Esophagus muscularis mucosa (tissue), 4 donors: ENCODE data around the gene NAXE. TPM values are rescaled to one million over a fixed set of nuclear protein-coding genes. Genes with fewer than 3 reads are reported as not detected.

Source experiments
- DNase-seq: peaks from one replicate; pipeline ENCODE4 v3.0.0-alpha.2; 2017; ENCODE audit errors: extremely low spot score
- H3K27ac ChIP-seq, 4 donors: fragments of 200-600 bp; sonication (generic); replicated peaks in 1 of 4; 1 replicate in 3 of 4; 2 replicates in 1 of 4; pipeline ENCODE4 v1.5.1; 2016 to 2019; ENCODE audit warnings: mild to moderate bottlenecking in 1 of 4
- H3K27me3 ChIP-seq, 4 donors: fragments of 200-600 bp; sonication (generic); one replicate each; pipeline versions ENCODE4 v1.5.1 to v1.6.0; 2016 to 2019
- H3K36me3 ChIP-seq, 4 donors: fragments of 200-600 bp; sonication (generic); one replicate each; pipeline ENCODE4 v1.5.1; 2016 to 2019
- H3K4me1 ChIP-seq, 4 donors: fragments of 200-600 bp; sonication (generic); one replicate each; pipeline ENCODE4 v1.5.1; 2016 to 2019
- H3K4me3 ChIP-seq, 4 donors: fragments of 200-600 bp; sonication (generic); 1 replicate in 2 of 4; 2 replicates in 2 of 4; pipeline ENCODE4 v1.5.1; 2016 to 2019; ENCODE audit warnings: mild to moderate bottlenecking in 4 of 4, moderate library complexity in 1 of 4
- H3K9me3 ChIP-seq, 4 donors: fragments of 200-600 bp; sonication (generic); 1 replicate in 3 of 4; 2 replicates in 1 of 4; pipeline ENCODE4 v1.5.1; 2016 to 2019
- CTCF ChIP-seq, 3 experiments: fragments of 200-600 bp in 2 of 3; fragments of 450-650 bp in 1 of 3; sonication (generic) in 2 of 3; IDR thresholded peaks; one replicate each; pipeline ENCODE4 v1.5.1; 2017 to 2019; ENCODE audit warnings: antibody characterized with exemption in 3 of 3, mild to moderate bottlenecking in 2 of 3, moderate library complexity in 1 of 3
- EP300 ChIP-seq: sonication (generic); formaldehyde crosslinking; IDR thresholded peaks from one replicate; pipeline ENCODE4 v1.6.1; 2017; ENCODE audit warnings: antibody characterized with exemption
- POLR2A ChIP-seq: fragments of 450-650 bp; IDR thresholded peaks from one replicate; pipeline ENCODE4 v1.6.1; 2017; ENCODE audit warnings: antibody characterized with exemption, moderate library complexity, mild to moderate bottlenecking, low read depth
- POLR2AphosphoS5 ChIP-seq, 2 donors: sonication (generic); formaldehyde crosslinking; IDR thresholded peaks; one replicate each; pipeline ENCODE4 v1.6.1; 2017; ENCODE audit warnings: antibody characterized with exemption in 2 of 2
- WGBS: methylation state at CpG from one replicate; pipeline ENCODE4 v1.1.5; 2018; 5-methylcytosine and 5-hydroxymethylcytosine counted together
- intact Hi-C: fragments of 100-400 bp; cut with DNase I; formaldehyde crosslinking; loops from one replicate; pipeline ENCODE4 v1.15.1; 2023
- total RNA-seq, 4 donors: library from RNA; depleted of rRNA; stranded (reverse); fragments of >200 nt; gene quantifications; one replicate each; pipeline versions ENCODE4 v1.1.0 to v1.2.1, GENCODE V29; 2016

NAXE gene
- total RNA-seq, 4 donors from 2014 or later: 73.5 to 98.0 (median 85.2) TPM

- Histone ChIP-seq H3K27ac (no peak overlapping the region), H3K9me3 (no peaks in the 10 kb centered on the region), H3K27me3 (peaks cover 3 to 98% (median 45%) of the 10 kb centered on the region in 4 donors), H3K36me3 (no peaks in the 10 kb centered on the region), H3K4me3 (no peak overlapping the region), H3K4me1 (peaks cover 12 to 21% (median 18%) of the 10 kb centered on the region in 4 donors)
- TF ChIP-seq EP300: no peak
- no peak for TF ChIP-seq POLR2A
- no peak for TF ChIP-seq CTCF (IDR thresholded peaks at IDR 0.05)
- TF ChIP-seq POLR2AphosphoS5 (IDR thresholded peaks at IDR 0.05): no peak
- 87% methylated on average over 5 of the region's 7 CpGs for WGBS
- intact Hi-C loops: no loop called here
- no peak for DNase-seq
These were observed 51.6 kb downstream of the NAXE start for GRCh38 chr1:156643049-156643777.

GRCh38 chr1:156643778-156644092, 52.2 kb downstream of the NAXE start:
- intact Hi-C loops: no loop called here
- DNase-seq: no peak
- Histone ChIP-seq H3K27ac (no peak overlapping the region), H3K36me3 (no peaks in the 10 kb centered on the region), H3K27me3 (peaks cover 3 to 98% (median 44%) of the 10 kb centered on the region in 4 donors), H3K4me3 (no peak overlapping the region), H3K4me1 (peaks cover 12 to 21% (median 18%) of the 10 kb centered on the region in 4 donors), H3K9me3 (no peaks in the 10 kb centered on the region)
- no peak for TF ChIP-seq POLR2A
- 83% methylated on average over 6 of the region's 7 CpGs for WGBS

Other genes starting within 250 kb of the NAXE start
- gene RHBG, start 222.6 kb upstream of the NAXE start, total RNA-seq: not detected
- 100 to 1,000 TPM in 3 of 4 donors, 10 to 100 TPM in 1; 78.0 to 138 (median 115) TPM for gene MEF2D, start 91.0 kb upstream of the NAXE start, total RNA-seq
- 1 to 10 TPM in 1 of 4 donors, under 1 TPM in 2, not detected in 1; 0.06 to 1.1 (median 0.50) TPM for gene IQGAP3, start 19.2 kb upstream of the NAXE start, total RNA-seq
- gene TTC24, start 12.1 kb upstream of the NAXE start, total RNA-seq: not detected
- gene GPATCH4, start 9.7 kb downstream of the NAXE start, total RNA-seq: 10 to 100 TPM; 22.6 to 32.8 (median 26.4) TPM
- gene HAPLN2, start 27.6 kb downstream of the NAXE start, total RNA-seq: 1 to 10 TPM in 3 of 4 donors, under 1 TPM in 1; 0.83 to 5.1 (median 2.2) TPM
- 1 to 10 TPM in 1 of 4 donors, under 1 TPM in 2, not detected in 1; 0.45 to 1.0 (median 0.99) TPM for gene BCAN, start 50.3 kb downstream of the NAXE start, total RNA-seq
- gene NES, start 85.6 kb downstream of the NAXE start, total RNA-seq: 10 to 100 TPM; 16.6 to 37.4 (median 32.5) TPM
- 1 to 10 TPM; 1.2 to 6.4 (median 2.7) TPM for gene CRABP2, start 113.8 kb downstream of the NAXE start, total RNA-seq
- 10 to 100 TPM; 16.2 to 32.3 (median 18.0) TPM for gene METTL25B, start 136.7 kb downstream of the NAXE start, total RNA-seq
- gene ISG20L2, start 137.0 kb downstream of the NAXE start, total RNA-seq: 10 to 100 TPM; 16.2 to 20.0 (median 19.0) TPM
- 10 to 100 TPM; 43.5 to 67.4 (median 62.4) TPM for gene MRPL24, start 149.3 kb downstream of the NAXE start, total RNA-seq
- 100 to 1,000 TPM; 124 to 239 (median 167) TPM for gene HDGF, start 159.9 kb downstream of the NAXE start, total RNA-seq
- gene PRCC, start 175.8 kb downstream of the NAXE start, total RNA-seq: 10 to 100 TPM; 21.2 to 43.6 (median 38.7) TPM
- gene SH2D2A, start 225.1 kb downstream of the NAXE start, total RNA-seq: 1 to 10 TPM in 1 of 4 donors, under 1 TPM in 2, not detected in 1; 0.83 to 2.7 (median 0.84) TPM